ENCODE results near the gene CNTNAP3B.
"Not testable (repeated sequence)": the region's sequence is repeated elsewhere in the genome, so short reads cannot be mapped to it uniquely, and the experiment has no call there.

CNTNAP3B gene

DNA sequence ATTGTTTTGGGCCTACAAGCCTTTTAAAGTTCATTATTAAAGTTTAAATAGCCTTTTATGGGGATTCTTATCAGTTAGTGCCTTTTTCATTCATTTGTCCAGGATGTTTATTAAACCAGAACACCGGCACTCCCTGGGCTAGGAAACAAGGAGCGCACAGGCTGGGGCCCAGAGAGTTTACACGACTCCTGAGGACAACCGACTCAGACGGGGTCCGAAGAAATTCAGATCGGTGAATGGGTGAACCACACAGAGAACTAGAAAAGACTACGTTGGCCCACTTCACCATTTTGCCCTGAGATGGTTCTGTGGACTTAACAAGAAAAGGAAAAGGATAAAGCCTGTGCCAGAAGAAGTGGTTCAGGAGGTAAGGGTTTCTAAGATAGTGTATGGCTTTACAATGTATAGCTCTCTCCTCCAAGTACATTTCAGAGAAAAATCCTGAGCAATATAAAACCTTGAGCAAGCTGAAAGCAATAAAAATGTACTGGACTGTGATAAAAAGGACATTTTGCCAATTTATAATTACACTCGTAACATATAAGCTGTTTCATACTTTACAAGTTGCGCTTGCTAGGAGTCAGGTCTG lies 84.7 kb downstream of the CNTNAP3B start:
- not testable (repeated sequence) for H4K20me1 ChIP-seq (ENCODE audit: insufficient read depth, low read length, poor library complexity, severe bottlenecking); H3K9me3 ChIP-seq (ENCODE audit: insufficient read depth, low read depth, low read length); H3F3A ChIP-seq (ENCODE audit: low read depth); H3K4me1 ChIP-seq (ENCODE audit: insufficient read depth, low read length, poor library complexity, severe bottlenecking); H3K9me2 ChIP-seq (replicated peaks; ENCODE audit: low read depth, low read length); H3K79me2 ChIP-seq (ENCODE audit: insufficient read depth, low read length); H2AFZ ChIP-seq (ENCODE audit: low read length); H3K9ac ChIP-seq (ENCODE audit: low read depth, low read length, poor library complexity, severe bottlenecking); H3K36me3 ChIP-seq (ENCODE audit: insufficient read depth, low read length); H3K27me3 ChIP-seq (ENCODE audit: insufficient read depth, low read length, poor library complexity, severe bottlenecking); H3K4me3 ChIP-seq (ENCODE audit: low read length, poor library complexity, severe bottlenecking); H3K4me2 ChIP-seq (ENCODE audit: low read depth, low read length, poor library complexity, severe bottlenecking)

DNA sequence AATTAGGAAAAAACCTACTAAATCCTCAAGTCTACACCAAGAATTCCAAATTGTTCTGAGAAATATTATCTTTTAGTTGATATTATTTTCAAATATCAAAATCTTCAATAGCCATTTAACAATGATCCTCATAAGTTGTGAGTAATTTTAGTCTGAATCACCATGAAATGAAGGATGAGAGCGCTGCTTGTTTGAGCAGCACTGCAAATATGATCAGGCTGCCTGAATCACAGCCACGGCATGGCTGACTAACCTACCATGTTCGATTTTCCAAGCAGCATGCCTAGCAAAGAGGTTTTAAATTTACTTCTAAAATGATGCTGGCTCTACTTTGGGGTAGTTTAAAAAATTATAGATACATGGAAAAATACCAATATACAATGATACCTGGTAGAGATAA lies 95.7 kb downstream of the CNTNAP3B start:
- not testable (repeated sequence) for H2AFZ ChIP-seq (ENCODE audit: low read length); H3K9me2 ChIP-seq (replicated peaks; ENCODE audit: low read depth, low read length); H3K9ac ChIP-seq (ENCODE audit: low read depth, low read length, poor library complexity, severe bottlenecking); H3K27me3 ChIP-seq (ENCODE audit: insufficient read depth, low read length, poor library complexity, severe bottlenecking); H3K4me1 ChIP-seq (ENCODE audit: insufficient read depth, low read length, poor library complexity, severe bottlenecking); H3K9me3 ChIP-seq (ENCODE audit: insufficient read depth, low read depth, low read length); H4K20me1 ChIP-seq (ENCODE audit: insufficient read depth, low read length, poor library complexity, severe bottlenecking); H3K4me3 ChIP-seq (ENCODE audit: low read length, poor library complexity, severe bottlenecking); H3F3A ChIP-seq (ENCODE audit: low read depth); H3K4me2 ChIP-seq (ENCODE audit: low read depth, low read length, poor library complexity, severe bottlenecking); H3K79me2 ChIP-seq (ENCODE audit: insufficient read depth, low read length); H3K36me3 ChIP-seq (ENCODE audit: insufficient read depth, low read length)

DNA sequence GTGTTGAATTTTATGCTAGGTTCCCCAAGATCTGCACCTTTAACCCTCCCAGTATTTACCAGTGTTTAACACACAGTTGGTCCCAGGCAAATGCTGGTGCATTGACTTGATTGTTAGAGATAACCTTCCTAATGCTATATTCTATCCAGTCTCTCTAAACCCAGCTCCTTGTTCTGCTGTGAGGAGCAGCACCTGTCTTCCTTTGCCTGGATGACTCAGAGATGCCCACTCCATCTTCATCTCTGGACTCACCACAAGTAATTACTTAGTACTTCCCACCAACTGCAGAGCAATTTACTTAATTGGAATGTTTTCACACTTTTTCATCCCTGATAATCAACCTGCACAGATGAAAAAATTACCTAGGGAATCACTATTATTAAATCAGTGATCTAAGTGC lies 108.6 kb downstream of the CNTNAP3B start:
- H3K79me2 ChIP-seq (ENCODE audit: insufficient read depth, low read length); H3K27me3 ChIP-seq (ENCODE audit: insufficient read depth, low read length, poor library complexity, severe bottlenecking); H3K4me2 ChIP-seq (ENCODE audit: low read depth, low read length, poor library complexity, severe bottlenecking); H3K4me1 ChIP-seq (ENCODE audit: insufficient read depth, low read length, poor library complexity, severe bottlenecking); H3F3A ChIP-seq (ENCODE audit: low read depth); H2AFZ ChIP-seq (ENCODE audit: low read length); H4K20me1 ChIP-seq (ENCODE audit: insufficient read depth, low read length, poor library complexity, severe bottlenecking); H3K9me2 ChIP-seq (replicated peaks; ENCODE audit: low read depth, low read length); H3K36me3 ChIP-seq (ENCODE audit: insufficient read depth, low read length); H3K4me3 ChIP-seq (ENCODE audit: low read length, poor library complexity, severe bottlenecking); H3K9me3 ChIP-seq (ENCODE audit: insufficient read depth, low read depth, low read length); H3K9ac ChIP-seq (ENCODE audit: low read depth, low read length, poor library complexity, severe bottlenecking): not testable (repeated sequence)

DNA sequence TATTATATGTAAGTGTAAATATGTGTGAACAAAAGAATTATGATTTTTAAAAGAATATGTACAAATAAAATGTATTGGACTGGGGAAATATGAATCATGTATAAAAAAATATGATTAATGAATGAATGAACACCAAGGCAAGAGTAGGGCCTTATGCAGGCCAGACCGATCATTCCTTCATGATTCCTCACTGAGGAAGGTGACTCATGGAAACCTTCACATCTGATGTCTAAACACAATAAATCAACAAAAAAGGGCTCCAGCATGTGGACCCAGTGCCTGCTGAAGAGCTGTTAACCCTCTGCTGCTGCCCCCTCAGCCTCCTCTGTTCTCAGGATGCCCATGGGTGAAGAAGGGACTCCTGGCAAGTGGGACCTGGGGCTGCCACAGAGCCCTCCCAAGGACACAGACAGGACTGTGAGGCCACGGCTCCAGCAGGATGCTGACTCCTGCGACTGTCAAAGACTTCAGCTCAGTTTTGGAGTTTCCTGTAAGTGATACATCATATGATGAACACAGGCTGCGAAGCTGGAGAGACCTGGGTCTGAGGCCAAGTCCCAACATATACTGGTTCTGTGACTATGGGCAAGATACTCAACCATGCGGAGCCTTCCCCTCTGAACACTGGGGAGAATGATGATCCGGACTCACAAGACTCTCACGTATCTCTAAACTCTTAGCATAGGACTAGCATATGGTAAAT lies 110.9 kb downstream of the CNTNAP3B start:
- H3K4me2 ChIP-seq (ENCODE audit: low read depth, low read length, poor library complexity, severe bottlenecking); H3K9me2 ChIP-seq (replicated peaks; ENCODE audit: low read depth, low read length); H3F3A ChIP-seq (ENCODE audit: low read depth); H3K4me1 ChIP-seq (ENCODE audit: insufficient read depth, low read length, poor library complexity, severe bottlenecking); H4K20me1 ChIP-seq (ENCODE audit: insufficient read depth, low read length, poor library complexity, severe bottlenecking); H3K9ac ChIP-seq (ENCODE audit: low read depth, low read length, poor library complexity, severe bottlenecking); H3K36me3 ChIP-seq (ENCODE audit: insufficient read depth, low read length); H3K79me2 ChIP-seq (ENCODE audit: insufficient read depth, low read length); H2AFZ ChIP-seq (ENCODE audit: low read length); H3K4me3 ChIP-seq (ENCODE audit: low read length, poor library complexity, severe bottlenecking); H3K27me3 ChIP-seq (ENCODE audit: insufficient read depth, low read length, poor library complexity, severe bottlenecking); H3K9me3 ChIP-seq (ENCODE audit: insufficient read depth, low read depth, low read length): not testable (repeated sequence)

DNA sequence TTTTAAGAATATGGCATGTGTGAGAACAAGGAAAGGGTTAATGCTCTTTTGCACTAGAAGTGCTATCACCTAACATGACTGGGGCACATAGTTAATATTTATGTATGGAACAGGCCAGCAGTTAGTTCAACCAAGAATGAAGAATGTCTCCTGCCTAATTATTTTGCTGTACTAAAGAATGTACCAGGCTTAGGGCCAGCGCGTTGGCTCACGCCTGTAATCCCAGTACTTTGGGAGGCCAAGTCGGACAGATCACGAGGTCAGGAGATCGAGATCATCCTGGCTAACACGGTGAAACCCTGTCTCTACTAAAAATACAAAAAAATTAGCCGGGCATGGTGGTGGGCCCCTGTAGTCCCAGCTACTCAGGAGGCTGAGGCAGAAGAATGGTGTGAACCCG lies 114.9 kb downstream of the CNTNAP3B start:
- H3F3A ChIP-seq (ENCODE audit: low read depth); H3K79me2 ChIP-seq (ENCODE audit: insufficient read depth, low read length); H3K4me1 ChIP-seq (ENCODE audit: insufficient read depth, low read length, poor library complexity, severe bottlenecking); H4K20me1 ChIP-seq (ENCODE audit: insufficient read depth, low read length, poor library complexity, severe bottlenecking); H3K9ac ChIP-seq (ENCODE audit: low read depth, low read length, poor library complexity, severe bottlenecking); H3K4me3 ChIP-seq (ENCODE audit: low read length, poor library complexity, severe bottlenecking); H2AFZ ChIP-seq (ENCODE audit: low read length); H3K9me3 ChIP-seq (ENCODE audit: insufficient read depth, low read depth, low read length); H3K36me3 ChIP-seq (ENCODE audit: insufficient read depth, low read length); H3K9me2 ChIP-seq (replicated peaks; ENCODE audit: low read depth, low read length); H3K27me3 ChIP-seq (ENCODE audit: insufficient read depth, low read length, poor library complexity, severe bottlenecking); H3K4me2 ChIP-seq (ENCODE audit: low read depth, low read length, poor library complexity, severe bottlenecking): not testable (repeated sequence)

GRCh38 chr9:41991607-41992006 lies 137.6 kb downstream of the CNTNAP3B start:
- not testable (repeated sequence) for H3K9ac ChIP-seq (ENCODE audit: low read depth, low read length, poor library complexity, severe bottlenecking); H3K79me2 ChIP-seq (ENCODE audit: insufficient read depth, low read length); H2AFZ ChIP-seq (ENCODE audit: low read length); H3F3A ChIP-seq (ENCODE audit: low read depth); H3K4me2 ChIP-seq (ENCODE audit: low read depth, low read length, poor library complexity, severe bottlenecking); H4K20me1 ChIP-seq (ENCODE audit: insufficient read depth, low read length, poor library complexity, severe bottlenecking); H3K4me1 ChIP-seq (ENCODE audit: insufficient read depth, low read length, poor library complexity, severe bottlenecking); H3K9me2 ChIP-seq (replicated peaks; ENCODE audit: low read depth, low read length); H3K4me3 ChIP-seq (ENCODE audit: low read length, poor library complexity, severe bottlenecking); H3K27me3 ChIP-seq (ENCODE audit: insufficient read depth, low read length, poor library complexity, severe bottlenecking); H3K36me3 ChIP-seq (ENCODE audit: insufficient read depth, low read length); H3K9me3 ChIP-seq (ENCODE audit: insufficient read depth, low read depth, low read length)

- not testable (repeated sequence) for H3K9me2 ChIP-seq (replicated peaks; ENCODE audit: low read depth, low read length)
Measured at GRCh38 chr9:41980271-41980670, 149.0 kb downstream of the CNTNAP3B start.

More at GRCh38 chr9:41980271-41980670, 149.0 kb downstream of the CNTNAP3B start:
- H3F3A ChIP-seq (ENCODE audit: low read depth); H3K27me3 ChIP-seq (ENCODE audit: insufficient read depth, low read length, poor library complexity, severe bottlenecking); H3K36me3 ChIP-seq (ENCODE audit: insufficient read depth, low read length); H4K20me1 ChIP-seq (ENCODE audit: insufficient read depth, low read length, poor library complexity, severe bottlenecking); H3K79me2 ChIP-seq (ENCODE audit: insufficient read depth, low read length); H2AFZ ChIP-seq (ENCODE audit: low read length); H3K4me3 ChIP-seq (ENCODE audit: low read length, poor library complexity, severe bottlenecking); H3K9me3 ChIP-seq (ENCODE audit: insufficient read depth, low read depth, low read length); H3K4me1 ChIP-seq (ENCODE audit: insufficient read depth, low read length, poor library complexity, severe bottlenecking); H3K9ac ChIP-seq (ENCODE audit: low read depth, low read length, poor library complexity, severe bottlenecking); H3K4me2 ChIP-seq (ENCODE audit: low read depth, low read length, poor library complexity, severe bottlenecking): not testable (repeated sequence)

All from Loucy (cell line).